ENCODE results near the gene NXPH2.

NXPH2 gene

GRCh38 chr2:138637061-138637460, 143.1 kb downstream of the NXPH2 start:
- no peak for DNase-seq (ENCODE audit: low read depth)

GRCh38 chr2:138633049-138633448, 147.1 kb downstream of the NXPH2 start:
- DNase-seq (ENCODE audit: low read depth) = no peak

- DNase-seq (ENCODE audit: low read depth) = no peak
These were observed 148.0 kb downstream of the NXPH2 start for GRCh38 chr2:138632066-138632620.

- no peak for DNase-seq (ENCODE audit: low read depth)
These were observed 150.0 kb downstream of the NXPH2 start for GRCh38 chr2:138630164-138630563.

GRCh38 chr2:138626148-138626547, 154.0 kb downstream of the NXPH2 start:
- no peak for DNase-seq (ENCODE audit: low read depth)

GRCh38 chr2:138622613-138623012, 157.6 kb downstream of the NXPH2 start:
- no peak for DNase-seq (ENCODE audit: low read depth)

- no peak for DNase-seq (ENCODE audit: low read depth)
These were observed 159.1 kb downstream of the NXPH2 start for GRCh38 chr2:138621139-138621538.

GRCh38 chr2:138620431-138620830, 159.8 kb downstream of the NXPH2 start:
- DNase-seq (ENCODE audit: low read depth) = no peak
